ENCODE data around the gene ACKR4.
"Not testable (repeated sequence)": the region's sequence is repeated elsewhere in the genome, so short reads cannot be mapped to it uniquely, and the experiment has no call there.

Gene ACKR4

DNA sequence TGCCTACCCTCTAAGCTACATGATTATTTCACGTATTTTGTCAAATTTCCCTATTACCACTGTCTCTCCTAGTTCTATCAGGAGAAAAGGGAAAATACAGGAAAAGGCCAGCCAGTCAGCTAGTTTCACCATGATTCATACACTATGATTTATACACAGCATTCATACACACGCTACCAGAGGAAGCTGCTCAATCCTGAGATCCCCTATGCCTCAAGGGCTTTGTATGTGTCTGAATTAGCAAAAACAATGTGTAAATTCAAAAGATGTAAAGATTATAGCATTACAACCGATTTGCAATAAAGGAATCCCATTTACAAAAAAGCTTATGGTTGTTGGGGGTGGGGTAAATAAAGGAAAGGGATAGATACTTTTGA, 3.1 kb upstream of the ACKR4 start:
- DNase-seq (ENCODE audit: low read depth in 1 of 2, low spot score in 1 of 2): no peak

DNA sequence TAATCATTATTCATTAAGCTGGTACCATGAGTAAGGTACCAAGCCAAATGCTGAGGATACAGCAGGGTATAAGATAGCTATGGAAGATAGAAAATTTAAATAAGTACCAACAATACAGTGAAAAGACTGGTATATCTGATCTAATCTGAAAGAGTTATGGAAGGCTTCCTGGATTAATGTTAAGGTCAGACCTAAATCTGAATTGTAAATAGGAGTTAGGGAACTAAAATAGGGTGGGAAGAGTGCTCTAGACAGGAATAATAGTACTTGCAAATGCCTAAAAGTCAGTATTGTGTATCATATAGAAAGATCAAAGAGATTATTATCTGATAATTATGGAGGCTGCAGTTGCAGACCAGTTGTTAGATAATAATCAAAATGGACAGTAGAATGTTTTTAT, 2.6 kb upstream of the ACKR4 start:
- no peak for DNase-seq (ENCODE audit: low read depth in 1 of 2, low spot score in 1 of 2)

DNA sequence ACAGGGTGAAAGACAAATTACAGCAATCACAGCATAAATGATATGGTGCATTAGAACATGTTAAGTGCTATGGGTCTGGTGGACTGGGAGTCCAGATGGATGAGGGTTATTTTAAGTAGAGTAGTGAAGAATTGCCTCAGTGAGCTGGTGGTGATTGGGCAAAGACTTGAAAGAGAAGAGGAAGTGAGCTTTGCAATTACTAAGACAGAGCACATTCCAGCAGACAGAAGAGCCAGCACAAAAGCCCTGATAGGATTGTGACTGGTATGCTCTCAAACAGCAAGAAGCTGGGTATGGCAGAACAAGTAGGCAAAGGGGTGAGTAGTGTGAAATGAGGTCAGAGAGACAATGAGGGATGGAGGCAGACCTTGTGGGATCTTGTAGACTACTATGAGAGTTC, 2.1 kb upstream of the ACKR4 start:
- DNase-seq (ENCODE audit: low read depth in 1 of 2, low spot score in 1 of 2): no peak

DNA sequence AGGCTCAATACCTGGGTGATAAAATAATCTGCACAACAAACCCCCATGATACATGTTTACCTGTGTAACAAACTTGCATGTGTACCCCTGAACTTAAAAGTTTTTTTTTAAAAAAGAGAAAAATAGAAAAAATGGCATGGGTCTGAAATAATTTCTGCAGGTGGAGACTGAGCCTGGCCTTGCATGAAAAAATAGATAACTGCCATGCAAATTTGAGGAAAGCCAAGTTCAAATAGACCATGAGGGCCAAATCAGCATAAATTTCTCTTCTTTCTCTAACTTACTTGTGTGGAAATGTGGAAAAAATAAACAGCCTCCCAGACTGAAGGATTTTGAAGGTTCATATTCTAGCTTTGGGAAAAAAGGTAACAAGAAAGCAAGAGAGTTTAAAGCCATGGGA, 744 bp upstream of the ACKR4 start:
- DNase-seq (ENCODE audit: low read depth in 1 of 2, low spot score in 1 of 2): no peak

DNA sequence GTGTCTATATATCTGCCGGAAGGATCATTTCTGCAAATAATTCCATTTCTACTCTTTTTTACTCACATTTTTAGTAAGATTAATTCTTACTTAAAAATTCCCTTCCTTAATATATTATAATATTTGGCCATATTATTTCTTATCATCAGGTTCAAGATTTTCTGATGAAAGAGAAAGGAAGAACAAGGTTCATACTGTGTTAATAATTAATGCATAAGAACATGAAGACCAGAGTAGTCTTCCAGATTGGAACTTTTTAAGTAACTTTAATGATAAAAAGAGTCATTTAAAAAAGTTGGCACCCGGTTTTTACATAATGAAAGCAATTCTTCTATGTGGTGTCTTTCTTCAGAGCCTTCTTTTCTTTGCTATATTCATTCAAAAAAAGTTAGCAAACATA, 590 bp downstream of the ACKR4 start:
- no peak for DNase-seq (ENCODE audit: low read depth in 1 of 2, low spot score in 1 of 2)

DNA sequence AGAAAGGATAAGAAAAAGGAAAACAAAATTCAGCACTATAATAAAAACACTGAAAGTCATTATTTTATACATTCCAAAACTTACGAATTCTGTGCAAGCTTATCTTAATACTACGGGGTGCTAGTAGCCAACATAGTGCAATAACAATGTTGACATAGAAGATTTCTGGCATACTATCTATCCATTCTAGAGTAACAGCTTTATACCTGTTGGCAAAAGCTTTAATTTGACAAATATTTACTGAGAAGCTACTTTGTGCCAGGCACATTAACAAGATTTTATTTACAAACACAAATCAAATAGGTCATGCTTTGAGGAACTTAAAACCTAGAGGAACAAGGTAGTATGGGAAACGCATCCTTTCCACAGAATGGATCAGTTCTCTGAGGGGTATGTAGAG, 1.1 kb downstream of the ACKR4 start:
- no peak for DNase-seq (ENCODE audit: low read depth in 1 of 2, low spot score in 1 of 2)

DNA sequence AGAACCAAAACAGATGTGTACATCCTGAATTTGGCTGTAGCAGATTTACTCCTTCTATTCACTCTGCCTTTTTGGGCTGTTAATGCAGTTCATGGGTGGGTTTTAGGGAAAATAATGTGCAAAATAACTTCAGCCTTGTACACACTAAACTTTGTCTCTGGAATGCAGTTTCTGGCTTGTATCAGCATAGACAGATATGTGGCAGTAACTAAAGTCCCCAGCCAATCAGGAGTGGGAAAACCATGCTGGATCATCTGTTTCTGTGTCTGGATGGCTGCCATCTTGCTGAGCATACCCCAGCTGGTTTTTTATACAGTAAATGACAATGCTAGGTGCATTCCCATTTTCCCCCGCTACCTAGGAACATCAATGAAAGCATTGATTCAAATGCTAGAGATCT, 3.5 kb downstream of the ACKR4 start:
- not testable (repeated sequence) for DNase-seq (ENCODE audit: low read depth in 1 of 2, low spot score in 1 of 2)

DNA sequence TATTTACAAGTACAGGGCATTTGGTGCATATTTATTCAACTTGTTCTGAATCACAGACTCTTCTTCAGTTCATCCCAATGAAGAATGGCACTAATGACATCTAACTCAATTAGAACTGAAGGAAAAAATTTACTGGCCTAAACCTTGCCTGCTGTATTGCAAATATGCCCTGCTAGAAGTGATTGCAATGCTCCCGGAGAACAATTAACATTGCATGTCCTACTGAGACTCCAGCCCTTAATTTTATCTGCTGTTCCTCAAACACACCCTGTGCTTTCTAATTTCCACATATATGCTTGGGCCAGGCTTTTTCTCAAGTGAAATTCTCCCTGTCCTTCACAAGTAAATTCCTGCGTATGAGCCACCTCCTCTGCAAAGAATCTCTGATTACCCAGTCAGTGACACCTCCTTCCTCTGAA, 8.3 kb downstream of the ACKR4 start:
- no peak for DNase-seq (ENCODE audit: low read depth in 1 of 2, low spot score in 1 of 2)

DNA sequence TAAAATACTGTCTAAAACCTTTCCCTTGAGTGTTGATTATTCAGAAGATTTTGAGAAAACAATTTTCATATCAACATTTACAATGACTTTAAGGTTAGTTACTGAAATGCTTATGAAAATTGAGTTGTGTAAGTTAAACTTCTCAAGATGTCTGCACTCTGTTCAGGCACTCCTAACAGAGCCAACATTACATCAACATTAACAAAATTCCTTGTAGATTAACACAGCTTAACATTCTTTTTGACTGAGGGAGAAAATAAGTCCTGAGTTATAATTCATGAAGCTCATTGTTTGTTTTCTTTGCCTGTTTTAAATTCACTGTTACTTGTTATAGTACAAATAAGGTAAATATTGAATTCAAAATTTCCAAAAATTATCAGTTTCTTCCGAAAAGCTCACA, 9.0 kb downstream of the ACKR4 start:
- DNase-seq (ENCODE audit: low read depth in 1 of 2, low spot score in 1 of 2): no peak

DNA sequence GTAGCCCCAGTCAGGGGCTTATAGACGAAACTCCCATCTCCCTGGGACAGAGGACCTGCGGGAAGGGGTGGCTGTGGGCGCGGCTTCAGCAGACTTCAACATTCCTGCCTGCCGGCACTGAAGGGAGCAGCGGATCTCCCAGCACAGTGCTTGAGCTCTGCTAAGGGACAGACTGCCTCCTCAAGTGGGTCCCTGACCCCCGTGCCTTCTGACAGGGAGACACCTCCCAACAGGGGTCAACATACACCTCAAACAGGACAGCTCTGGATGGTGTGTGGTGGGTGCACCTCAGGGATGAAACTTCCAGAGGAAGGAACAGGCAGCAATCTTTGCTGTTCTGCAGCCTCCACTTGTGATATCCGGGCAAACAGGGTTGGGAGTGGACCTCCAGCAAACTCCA, 9.6 kb downstream of the ACKR4 start:
- not testable (repeated sequence) for DNase-seq (ENCODE audit: low read depth in 1 of 2, low spot score in 1 of 2)

DNA sequence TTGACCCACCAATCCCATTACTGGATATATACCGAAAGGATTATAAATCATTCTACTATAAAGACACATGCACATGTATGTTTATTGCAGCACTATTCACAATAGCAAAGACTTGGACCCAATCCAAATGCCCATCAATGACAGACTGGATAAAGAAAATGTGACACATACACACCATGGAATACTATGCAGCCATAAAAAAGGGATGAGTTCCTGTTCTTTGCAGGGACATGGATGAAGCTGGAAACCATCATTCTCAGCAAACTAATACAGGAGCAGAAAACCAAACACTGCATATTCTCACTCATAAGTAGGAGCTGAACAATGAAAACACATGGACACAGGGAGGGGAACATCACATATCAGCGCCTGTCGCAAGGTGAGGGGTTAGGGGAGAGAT, 18.2 kb downstream of the ACKR4 start:
- DNase-seq (ENCODE audit: low read depth in 1 of 2, low spot score in 1 of 2): not testable (repeated sequence)

DNA sequence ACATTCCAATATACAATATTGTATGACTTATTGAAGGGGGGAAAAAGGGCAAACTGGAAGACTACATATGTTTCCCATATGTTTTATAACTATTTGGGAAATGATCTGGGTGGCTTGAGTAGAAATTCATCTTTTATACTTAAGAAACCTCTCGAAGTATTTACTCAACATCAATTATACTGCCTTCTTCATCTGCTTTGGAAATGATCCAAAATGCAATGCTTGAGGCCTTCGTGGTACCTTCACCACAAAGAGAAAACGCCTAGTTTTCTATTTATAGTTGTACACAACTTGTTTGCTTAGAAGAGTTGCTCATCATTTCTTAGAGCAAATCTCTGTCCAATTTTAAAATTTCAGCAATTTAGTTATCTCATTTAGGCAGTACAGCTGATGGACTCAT, 18.8 kb downstream of the ACKR4 start:
- DNase-seq (ENCODE audit: low read depth in 1 of 2, low spot score in 1 of 2): no peak

DNA sequence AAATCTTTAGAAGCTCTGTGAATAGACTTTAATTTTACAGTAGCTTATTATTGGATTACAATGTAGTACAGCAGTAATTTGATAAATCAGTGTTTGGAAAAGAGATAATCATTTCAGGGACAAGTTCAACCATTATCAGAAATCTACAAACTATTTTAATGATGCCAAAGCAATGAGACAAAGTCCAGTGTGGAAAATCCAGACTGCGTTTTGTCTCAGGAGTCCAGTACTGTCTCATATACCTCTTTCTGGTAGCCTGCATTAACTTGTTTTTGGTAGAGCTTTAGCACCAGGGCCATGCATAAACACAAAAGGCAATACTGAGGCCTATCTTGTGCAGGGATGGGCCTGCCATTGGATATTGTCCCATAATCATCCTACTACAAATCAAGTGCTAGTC, 19.7 kb downstream of the ACKR4 start:
- no peak for DNase-seq (ENCODE audit: low read depth in 1 of 2, low spot score in 1 of 2)

DNA sequence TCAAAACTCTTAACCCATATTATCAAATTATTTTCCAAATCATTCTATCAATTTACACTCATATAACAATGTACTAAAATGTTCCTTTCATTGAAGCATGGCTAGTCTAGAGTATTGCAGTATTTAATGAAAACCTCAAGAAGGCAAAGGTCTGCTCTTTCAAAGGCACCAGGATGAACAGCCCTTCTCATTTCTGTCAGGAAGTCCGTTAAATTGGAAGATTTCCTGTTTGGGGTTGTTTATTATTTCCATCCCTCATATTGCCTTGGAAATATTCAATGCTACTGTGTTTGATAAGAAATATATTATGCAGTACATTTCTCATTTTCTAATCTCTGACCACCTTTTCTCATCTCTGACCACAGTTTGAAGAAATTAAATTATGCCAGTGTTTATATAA, 25.1 kb downstream of the ACKR4 start:
- no peak for DNase-seq (ENCODE audit: low read depth in 1 of 2, low spot score in 1 of 2)

DNA sequence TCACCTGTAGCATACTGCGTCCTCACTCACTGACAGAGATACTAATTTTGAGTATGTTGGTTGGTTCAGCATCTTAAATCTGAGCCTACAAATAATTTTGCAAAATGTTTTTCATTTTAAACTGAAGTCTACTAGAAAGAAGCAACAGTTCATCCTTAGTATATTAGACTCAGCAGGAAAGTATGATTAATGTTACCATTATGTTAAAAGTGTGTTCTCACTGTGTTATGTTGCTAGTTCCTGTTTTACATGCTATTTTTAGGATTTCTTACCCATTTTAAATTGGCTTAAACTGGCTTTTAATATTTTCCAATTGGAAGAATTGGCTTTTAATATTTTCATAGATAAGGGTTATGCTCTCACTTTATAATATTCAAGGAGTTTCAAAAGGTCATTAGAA, 25.7 kb downstream of the ACKR4 start:
- no peak for DNase-seq (ENCODE audit: low read depth in 1 of 2, low spot score in 1 of 2)

DNA sequence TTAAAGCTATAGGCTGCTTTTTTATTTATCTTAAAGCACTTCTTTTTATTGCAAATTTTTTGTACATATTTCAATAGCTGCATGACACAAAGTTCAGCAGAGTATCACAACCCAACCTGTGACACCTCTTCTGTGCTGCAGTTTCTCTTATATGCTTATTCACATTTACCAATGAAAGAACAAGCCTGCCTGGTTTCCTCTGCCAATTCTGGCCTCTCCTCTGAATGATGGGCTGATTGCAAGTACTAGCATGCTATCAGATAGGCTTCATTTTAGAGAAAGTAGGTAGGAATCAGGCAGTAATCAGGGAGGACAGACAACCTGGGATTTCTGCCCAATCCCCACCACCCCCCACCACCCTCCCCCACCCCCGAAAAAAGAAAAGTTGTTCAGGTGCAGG, 26.6 kb downstream of the ACKR4 start:
- no peak for DNase-seq (ENCODE audit: low read depth in 1 of 2, low spot score in 1 of 2)

DNA sequence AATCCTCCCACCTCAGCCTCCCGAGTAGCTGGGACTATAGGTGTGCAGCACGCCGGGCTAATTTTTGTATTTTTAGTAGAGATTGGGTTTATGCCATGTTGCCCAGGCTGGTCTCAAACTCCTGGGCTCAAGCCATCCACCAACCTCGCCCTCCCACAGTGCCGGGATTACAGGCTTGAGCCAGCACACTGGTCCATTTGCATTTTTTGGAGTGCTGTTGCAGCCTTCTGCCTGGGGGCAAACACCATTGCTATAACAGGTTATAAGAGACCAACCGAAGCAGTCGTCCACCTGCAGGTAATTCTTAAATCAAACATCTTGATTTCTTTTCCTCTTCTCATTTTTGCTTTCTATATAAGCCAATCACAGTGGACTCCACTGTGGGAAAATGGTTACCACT, 27.7 kb downstream of the ACKR4 start:
- no peak for DNase-seq (ENCODE audit: low read depth in 1 of 2, low spot score in 1 of 2)

DNA sequence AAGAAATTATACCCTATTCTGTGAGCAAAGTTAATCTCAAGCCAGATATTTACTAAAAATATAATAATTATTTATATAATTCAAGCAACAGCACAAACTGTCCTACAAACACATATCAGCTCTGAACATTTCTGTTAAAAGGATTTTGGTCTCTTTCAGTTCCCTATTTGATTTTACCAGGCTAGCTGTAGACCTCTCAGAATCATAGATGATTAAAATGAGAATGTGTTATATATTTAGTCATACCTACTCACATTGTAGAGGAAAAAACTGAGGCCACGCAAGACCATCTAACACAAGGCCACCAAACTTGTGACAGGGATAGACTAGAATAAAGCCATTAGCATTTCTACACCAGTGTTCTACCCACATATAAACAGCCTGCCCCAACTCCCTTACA, 28.5 kb downstream of the ACKR4 start:
- no peak for DNase-seq (ENCODE audit: low read depth in 1 of 2, low spot score in 1 of 2)

DNA sequence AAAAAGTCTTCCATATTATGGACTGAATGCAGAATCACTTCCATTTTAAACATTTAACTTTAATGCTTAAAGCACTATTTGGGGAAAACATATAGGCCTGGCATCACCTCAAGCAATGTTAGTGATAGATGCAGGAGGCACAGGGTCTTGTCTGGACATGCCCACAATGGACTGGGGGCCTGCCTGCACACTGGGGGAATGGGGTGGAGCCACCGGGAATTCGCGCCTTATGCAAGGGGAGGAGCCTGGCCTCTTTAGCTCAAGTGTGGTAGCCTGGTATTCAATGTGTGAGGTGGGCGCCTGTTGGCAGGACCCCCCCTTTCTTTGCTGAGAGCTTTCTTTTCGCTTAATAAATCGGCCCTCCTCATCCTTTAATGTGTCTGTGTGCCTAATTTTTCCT, 29.9 kb downstream of the ACKR4 start:
- DNase-seq (ENCODE audit: low read depth in 1 of 2, low spot score in 1 of 2): no peak

DNA sequence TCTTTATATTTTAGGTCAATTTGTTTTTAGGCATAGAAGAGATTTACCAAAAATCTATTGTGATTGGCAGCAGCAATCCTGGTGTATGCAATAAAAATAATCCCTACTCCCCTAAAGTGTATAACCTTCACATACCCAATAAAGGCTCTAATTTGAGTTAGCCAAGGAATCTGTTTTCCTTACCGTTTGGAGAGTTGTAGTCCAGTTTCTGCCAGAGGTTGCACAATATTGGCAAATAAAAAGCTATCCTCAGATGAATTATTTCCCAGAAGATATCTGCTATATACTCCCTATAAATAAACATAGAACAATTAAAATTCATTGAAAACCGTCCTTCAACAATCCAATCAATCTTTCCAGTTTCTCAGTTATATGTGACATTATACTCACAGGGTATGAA, 31.1 kb downstream of the ACKR4 start:
- DNase-seq (ENCODE audit: low read depth in 1 of 2, low spot score in 1 of 2): no peak

DNA sequence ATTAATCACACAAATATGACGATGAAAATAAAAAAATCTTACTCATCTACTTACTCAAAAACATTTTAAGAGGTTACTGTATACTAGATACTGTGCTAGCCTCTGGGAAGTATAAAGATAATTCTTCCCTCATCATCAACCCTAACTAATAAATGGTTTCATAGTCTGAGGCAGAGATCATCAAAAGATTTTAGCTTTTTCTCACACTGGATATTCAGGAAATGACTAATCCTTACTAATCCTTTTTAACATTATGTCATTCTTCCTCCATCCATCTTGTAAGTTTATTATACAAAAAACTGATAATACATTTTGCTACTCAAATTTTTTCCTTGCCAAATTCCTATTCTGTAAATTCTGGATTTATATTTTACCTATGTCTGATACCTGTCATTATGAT, 32.9 kb downstream of the ACKR4 start:
- no peak for DNase-seq (ENCODE audit: low read depth in 1 of 2, low spot score in 1 of 2)

DNA sequence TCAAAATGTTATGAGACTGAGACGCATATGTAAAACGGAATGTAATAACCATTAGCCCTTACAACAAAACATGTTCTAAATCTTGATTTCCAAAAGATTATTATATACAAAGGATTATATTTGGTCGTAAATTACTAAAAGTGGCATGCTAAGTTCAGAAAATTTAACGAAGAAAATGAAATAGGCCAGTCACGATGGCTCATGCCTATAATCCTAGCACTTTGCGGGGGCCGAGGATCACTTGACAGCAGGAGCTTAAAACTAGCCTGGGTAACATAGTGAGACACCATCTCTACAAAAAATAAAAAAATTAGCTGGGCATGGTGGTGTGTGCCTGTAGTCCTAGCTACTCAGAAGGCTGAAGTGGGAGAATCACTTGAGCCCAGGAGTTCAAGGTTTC, 33.5 kb downstream of the ACKR4 start:
- no peak for DNase-seq (ENCODE audit: low read depth in 1 of 2, low spot score in 1 of 2)

DNA sequence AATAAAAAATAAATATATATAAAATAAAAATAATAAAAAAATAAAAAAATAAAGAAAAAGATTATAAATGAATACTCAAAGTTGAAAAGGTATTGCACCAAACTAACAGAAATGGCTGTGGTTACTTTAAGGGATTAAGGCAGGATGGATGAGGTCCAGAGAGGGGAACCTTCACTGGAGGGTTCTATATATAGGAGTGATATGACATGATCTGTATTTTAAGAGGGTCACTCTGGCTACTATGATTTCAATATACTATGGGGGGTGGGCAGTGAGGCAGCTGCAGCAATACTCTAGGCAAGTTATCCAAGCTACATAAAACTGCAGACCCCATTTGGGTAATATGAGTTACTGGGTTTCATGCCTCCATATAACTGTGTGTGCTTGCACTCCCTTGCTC, 38.0 kb downstream of the ACKR4 start:
- no peak for DNase-seq (ENCODE audit: low read depth in 1 of 2, low spot score in 1 of 2)

DNA sequence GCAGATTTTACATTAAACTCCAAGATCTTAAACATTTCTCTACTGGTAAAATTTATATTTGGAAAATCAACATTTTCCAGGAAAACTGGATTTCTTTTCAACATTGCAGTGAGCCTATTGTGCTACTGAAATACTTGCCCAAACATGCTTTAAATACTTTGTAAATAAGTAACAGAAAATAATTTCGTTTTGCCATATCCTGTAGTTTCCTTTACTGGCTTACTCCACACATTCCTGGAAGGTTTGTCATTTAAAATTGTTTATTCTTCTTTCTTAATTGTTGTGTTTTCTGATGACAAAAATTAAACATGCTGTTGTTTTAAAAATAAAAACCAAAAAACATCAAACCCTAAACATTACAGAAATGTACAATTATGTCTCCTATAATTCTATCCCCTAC, 40.5 kb downstream of the ACKR4 start:
- no peak for DNase-seq (ENCODE audit: low read depth in 1 of 2, low spot score in 1 of 2)
